ENCODE data around the gene PAK6.

PAK6 gene

GRCh38 chr15:40242213-40242599, 3.3 kb downstream of the PAK6 start:
- no peak for TF ChIP-seq CTCF (IDR thresholded peaks at IDR 0.05)
- no peaks in the 10 kb centered on the region for H3K9me3 ChIP-seq
- peaks cover 6 to 11% of the 10 kb centered on the region in 2 experiments for H3K4me1 ChIP-seq (ENCODE audit: control insufficient read depth in 1 of 2, insufficient read depth in 1 of 2, low read depth in 1 of 2, low read length in 1 of 2)
- H3K27ac ChIP-seq, result no peak overlapping the region
- no peak overlapping the region for H3K4me3 ChIP-seq (ENCODE audit: low read depth in 1 of 2, low read length in 1 of 2)
- H3K27me3 ChIP-seq, result peaks cover 26% of the 10 kb centered on the region
- no peaks in the 10 kb centered on the region for H3K36me3 ChIP-seq

DNA sequence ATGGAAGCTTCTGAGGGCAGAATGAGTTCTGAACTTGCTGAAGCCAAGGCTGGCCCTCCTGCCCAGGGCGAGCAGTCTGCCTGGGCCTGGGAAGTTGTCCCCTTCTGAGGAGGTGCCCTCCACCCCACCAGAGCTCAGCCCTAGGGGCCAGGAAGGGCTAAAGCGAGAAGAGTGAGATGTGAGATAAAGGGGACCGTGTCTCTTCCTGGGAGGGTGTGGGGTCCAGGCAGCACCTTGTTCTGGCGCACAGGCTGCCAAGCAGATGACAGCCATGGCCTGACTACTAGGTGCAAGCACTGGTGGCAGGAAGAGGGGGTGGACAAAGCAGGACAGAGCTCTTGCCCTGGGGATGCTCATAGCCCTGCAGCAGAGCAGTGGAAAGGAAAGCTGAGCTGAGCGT, 3.7 kb downstream of the PAK6 start:
- TF ChIP-seq CTCF (IDR thresholded peaks at IDR 0.05), result no peak
- H3K9me3 ChIP-seq, result no peaks in the 10 kb centered on the region
- H3K27ac ChIP-seq, result no peak overlapping the region
- H3K36me3 ChIP-seq, result no peaks in the 10 kb centered on the region
- no peak overlapping the region for H3K4me3 ChIP-seq (ENCODE audit: low read depth in 1 of 2, low read length in 1 of 2)
- peaks cover 26% of the 10 kb centered on the region for H3K27me3 ChIP-seq
- peaks cover 6 to 11% of the 10 kb centered on the region in 2 experiments for H3K4me1 ChIP-seq (ENCODE audit: control insufficient read depth in 1 of 2, insufficient read depth in 1 of 2, low read depth in 1 of 2, low read length in 1 of 2)

- Histone ChIP-seq H3K27me3 (peaks cover 24% of the 10 kb centered on the region), H3K4me3 (ENCODE audit: low read depth in 1 of 2, low read length in 1 of 2) (no peak overlapping the region), H3K27ac (no peak overlapping the region), H3K9me3 (no peaks in the 10 kb centered on the region), H3K36me3 (no peaks in the 10 kb centered on the region), H3K4me1 (ENCODE audit: control insufficient read depth in 1 of 2, insufficient read depth in 1 of 2, low read depth in 1 of 2, low read length in 1 of 2) (peaks cover 6 to 11% of the 10 kb centered on the region in 2 experiments)
- no peak for TF ChIP-seq CTCF (IDR thresholded peaks at IDR 0.05)
Observed at GRCh38 chr15:40243126-40243810, 4.4 kb downstream of the PAK6 start.

- Histone ChIP-seq H3K4me1 (ENCODE audit: control insufficient read depth in 1 of 2, insufficient read depth in 1 of 2, low read depth in 1 of 2, low read length in 1 of 2) (no peaks in the 10 kb centered on the region), H3K36me3 (no peaks in the 10 kb centered on the region), H3K27ac (no peak overlapping the region), H3K27me3 (peaks cover 20% of the 10 kb centered on the region), H3K4me3 (ENCODE audit: low read depth in 1 of 2, low read length in 1 of 2) (no peak overlapping the region), H3K9me3 (no peaks in the 10 kb centered on the region)
- no peak for TF ChIP-seq CTCF (IDR thresholded peaks at IDR 0.05)
Observed at GRCh38 chr15:40244961-40245523, 6.2 kb downstream of the PAK6 start.

DNA sequence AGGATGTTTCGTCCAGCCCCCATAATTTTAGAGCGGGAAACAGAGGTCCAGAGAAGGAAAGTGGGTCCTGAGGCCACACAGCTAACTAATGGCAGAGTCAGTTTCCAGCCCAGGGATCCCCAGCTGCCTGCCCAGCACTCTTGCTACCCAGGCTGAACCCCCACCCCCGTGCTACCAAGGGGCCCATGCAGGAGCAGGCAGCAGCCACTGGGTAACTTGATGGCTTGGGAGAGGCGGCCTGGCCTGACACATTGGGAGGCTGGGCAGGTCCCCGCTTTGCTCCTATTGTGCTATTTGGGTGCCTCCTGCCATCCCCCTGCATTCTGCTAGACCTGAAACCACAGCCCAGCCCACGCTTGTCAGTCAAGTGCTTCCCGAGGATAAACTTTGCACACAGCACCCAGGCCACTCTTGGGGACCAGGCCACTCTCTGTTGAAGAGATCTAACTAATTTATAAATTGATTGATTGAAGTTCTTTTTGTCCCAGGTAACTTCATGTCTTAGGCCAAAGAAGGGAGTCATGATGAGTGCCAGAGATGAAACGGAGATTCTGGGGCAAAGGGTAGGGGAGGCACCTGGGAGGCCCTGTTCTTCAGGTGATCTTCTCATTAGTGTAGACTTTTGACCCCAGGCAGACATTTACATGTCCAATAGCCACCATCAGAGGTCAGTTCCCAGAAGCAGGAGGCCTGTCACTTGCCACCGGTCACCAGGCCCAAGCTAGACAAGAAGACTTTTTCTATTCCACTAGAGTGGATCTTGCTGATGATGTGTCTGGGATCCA, 7.0 kb downstream of the PAK6 start:
- Histone ChIP-seq H3K36me3 (no peaks in the 10 kb centered on the region), H3K27me3 (peaks cover 22% of the 10 kb centered on the region), H3K4me1 (ENCODE audit: control insufficient read depth in 1 of 2, insufficient read depth in 1 of 2, low read depth in 1 of 2, low read length in 1 of 2) (no peaks in the 10 kb centered on the region), H3K27ac (no peak overlapping the region), H3K4me3 (ENCODE audit: low read depth in 1 of 2, low read length in 1 of 2) (no peak overlapping the region), H3K9me3 (no peaks in the 10 kb centered on the region)
- TF ChIP-seq CTCF (IDR thresholded peaks at IDR 0.05), result no peak

All from neutrophil (primary cell).